ENCODE results near the gene SLC24A4.

DNA sequence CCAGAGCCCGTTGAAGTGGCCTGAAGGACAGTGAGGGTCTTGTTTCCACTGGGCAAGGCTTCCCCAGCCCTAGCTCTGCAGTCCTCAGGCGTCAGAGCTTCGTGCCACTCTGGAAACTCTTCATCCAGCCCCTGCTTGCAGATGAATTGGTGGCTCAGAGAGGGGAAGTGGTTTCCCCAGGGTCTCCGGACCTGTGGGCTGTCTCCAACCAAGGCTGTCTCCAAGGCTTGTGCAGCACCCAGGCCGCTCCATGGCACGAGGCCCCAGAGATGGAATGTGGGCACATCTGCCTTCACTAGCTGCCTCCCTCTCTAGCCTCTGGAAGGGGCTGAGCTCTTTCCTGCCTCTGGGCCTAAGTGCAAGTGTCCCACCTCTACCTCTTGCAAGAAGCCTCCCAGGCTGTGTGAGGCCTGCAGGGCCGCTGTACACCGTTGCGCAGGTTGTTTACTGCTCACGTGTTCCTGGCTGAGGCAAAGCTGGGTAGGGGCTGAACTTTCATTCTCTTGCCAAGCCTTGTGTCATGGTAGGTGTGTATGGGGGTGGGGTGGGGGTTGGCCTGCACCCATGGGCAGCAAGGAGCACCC, 201.7 kb downstream of the SLC24A4 start:
- TF ChIP-seq POLR2A (IDR thresholded peaks at IDR 0.05; ENCODE audit: low read length): no peak
- no peak for TF ChIP-seq GATA1 (IDR thresholded peaks at IDR 0.05; ENCODE audit: low read depth, low read length)
